GM12864 (cell line): ENCODE results near the gene EME2.
A peak's percentile ranks its signal among the peaks of the same experiment; 100 is the strongest.

Source experiments
- DNase-seq: peaks from one replicate; pipeline ENCODE4 v3.0.0-alpha.2; 2011; ENCODE audit warnings: low read depth
- H3K4me3 ChIP-seq: 2 replicates; pipeline ENCODE4 v1.5.1; 2011; ENCODE audit warnings: mild to moderate bottlenecking, low read depth, low read length, control low read depth
- CTCF ChIP-seq: IDR thresholded peaks from 2 replicates; pipeline ENCODE4 v1.5.1; 2011; ENCODE audit warnings: low read depth, mild to moderate bottlenecking, moderate library complexity, low read length, control low read depth, inconsistent platforms; ENCODE audit errors: missing control alignments

The EME2 gene

GRCh38 chr16:1762196-1762878, 10.3 kb upstream of the EME2 start:
- DNase-seq = no peak
- H3K4me3 ChIP-seq = no peak overlapping the region
- TF ChIP-seq CTCF = no peak

GRCh38 chr16:1762879-1763520, 9.6 kb upstream of the EME2 start:
- no peak overlapping the region for H3K4me3 ChIP-seq
- DNase-seq = no peak
- no peak for TF ChIP-seq CTCF

GRCh38 chr16:1763521-1764511, 8.8 kb upstream of the EME2 start:
- peak; percentile 10 for TF ChIP-seq CTCF
- H3K4me3 ChIP-seq = no peak overlapping the region
- no peak for DNase-seq

- TF ChIP-seq CTCF = no peak
- DNase-seq = no peak
- no peak overlapping the region for H3K4me3 ChIP-seq
Measured at GRCh38 chr16:1764971-1765370, 7.6 kb upstream of the EME2 start.

- no peak overlapping the region for H3K4me3 ChIP-seq
- no peak for DNase-seq
- TF ChIP-seq CTCF = no peak
Measured at GRCh38 chr16:1765826-1766225, 6.8 kb upstream of the EME2 start.

- H3K4me3 ChIP-seq = no peak overlapping the region
- DNase-seq = no peak
- TF ChIP-seq CTCF = no peak
Measured at GRCh38 chr16:1766231-1766630, 6.4 kb upstream of the EME2 start.
